GM12875 (cell line): Measurements from ENCODE around the gene PNMA8C.

Source experiments
- H3K4me3 ChIP-seq: one replicate; pipeline ENCODE4 v1.5.1; 2011; ENCODE audit warnings: low read depth, low read length, control low read depth
- TF ChIP-seq, protein P1 (sequence below): IDR thresholded peaks from 2 replicates; pipeline ENCODE4 v1.5.1; 2011; ENCODE audit warnings: low read depth, mild to moderate bottlenecking, control low read depth, inconsistent platforms, low read length, moderate library complexity, borderline replicate concordance; ENCODE audit not compliant: insufficient read depth

PNMA8C gene

GRCh38 chr19:46428239-46429135 lies at the start of gene PNMA8C:
PNMA8C (minus strand) TSS chr19:46428936; CDS start chr19:46428359, 577 bp downstream.
- TF ChIP-seq, protein P1, sequence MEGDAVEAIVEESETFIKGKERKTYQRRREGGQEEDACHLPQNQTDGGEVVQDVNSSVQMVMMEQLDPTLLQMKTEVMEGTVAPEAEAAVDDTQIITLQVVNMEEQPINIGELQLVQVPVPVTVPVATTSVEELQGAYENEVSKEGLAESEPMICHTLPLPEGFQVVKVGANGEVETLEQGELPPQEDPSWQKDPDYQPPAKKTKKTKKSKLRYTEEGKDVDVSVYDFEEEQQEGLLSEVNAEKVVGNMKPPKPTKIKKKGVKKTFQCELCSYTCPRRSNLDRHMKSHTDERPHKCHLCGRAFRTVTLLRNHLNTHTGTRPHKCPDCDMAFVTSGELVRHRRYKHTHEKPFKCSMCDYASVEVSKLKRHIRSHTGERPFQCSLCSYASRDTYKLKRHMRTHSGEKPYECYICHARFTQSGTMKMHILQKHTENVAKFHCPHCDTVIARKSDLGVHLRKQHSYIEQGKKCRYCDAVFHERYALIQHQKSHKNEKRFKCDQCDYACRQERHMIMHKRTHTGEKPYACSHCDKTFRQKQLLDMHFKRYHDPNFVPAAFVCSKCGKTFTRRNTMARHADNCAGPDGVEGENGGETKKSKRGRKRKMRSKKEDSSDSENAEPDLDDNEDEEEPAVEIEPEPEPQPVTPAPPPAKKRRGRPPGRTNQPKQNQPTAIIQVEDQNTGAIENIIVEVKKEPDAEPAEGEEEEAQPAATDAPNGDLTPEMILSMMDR: no peak
- no peak within 1 kb of the TSS for H3K4me3 ChIP-seq

DNA sequence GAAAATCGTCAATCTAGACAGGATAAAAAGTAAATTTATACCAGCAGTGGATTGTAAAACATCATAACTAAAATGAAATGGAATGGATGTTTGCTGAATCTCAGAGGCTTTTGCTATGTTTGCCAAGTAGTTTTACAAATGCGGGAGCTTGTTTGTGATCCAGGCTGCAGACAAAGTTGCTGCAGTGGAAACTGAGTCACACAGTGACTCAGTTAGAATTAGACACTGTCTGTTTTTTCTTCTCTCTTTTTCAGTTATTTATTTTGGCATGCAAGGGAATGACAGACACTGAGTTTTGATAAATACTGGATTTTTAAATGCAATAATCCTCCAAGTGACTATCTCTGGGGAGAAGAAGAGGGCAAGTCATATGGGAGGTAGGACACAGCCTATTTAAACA lies 47.2 kb upstream of the PNMA8C start:
- no peak overlapping the region for H3K4me3 ChIP-seq
- TF ChIP-seq, protein P1: no peak

- H3K4me3 ChIP-seq: no peak overlapping the region
- TF ChIP-seq, protein P1: no peak
Measured at GRCh38 chr19:46474211-46474610, 45.5 kb upstream of the PNMA8C start.

GRCh38 chr19:46472592-46472991 lies 43.9 kb upstream of the PNMA8C start:
- no peak overlapping the region for H3K4me3 ChIP-seq
- TF ChIP-seq, protein P1: no peak

GRCh38 chr19:46471811-46472543 lies 43.2 kb upstream of the PNMA8C start:
- H3K4me3 ChIP-seq: no peak overlapping the region
- TF ChIP-seq, protein P1: no peak

DNA sequence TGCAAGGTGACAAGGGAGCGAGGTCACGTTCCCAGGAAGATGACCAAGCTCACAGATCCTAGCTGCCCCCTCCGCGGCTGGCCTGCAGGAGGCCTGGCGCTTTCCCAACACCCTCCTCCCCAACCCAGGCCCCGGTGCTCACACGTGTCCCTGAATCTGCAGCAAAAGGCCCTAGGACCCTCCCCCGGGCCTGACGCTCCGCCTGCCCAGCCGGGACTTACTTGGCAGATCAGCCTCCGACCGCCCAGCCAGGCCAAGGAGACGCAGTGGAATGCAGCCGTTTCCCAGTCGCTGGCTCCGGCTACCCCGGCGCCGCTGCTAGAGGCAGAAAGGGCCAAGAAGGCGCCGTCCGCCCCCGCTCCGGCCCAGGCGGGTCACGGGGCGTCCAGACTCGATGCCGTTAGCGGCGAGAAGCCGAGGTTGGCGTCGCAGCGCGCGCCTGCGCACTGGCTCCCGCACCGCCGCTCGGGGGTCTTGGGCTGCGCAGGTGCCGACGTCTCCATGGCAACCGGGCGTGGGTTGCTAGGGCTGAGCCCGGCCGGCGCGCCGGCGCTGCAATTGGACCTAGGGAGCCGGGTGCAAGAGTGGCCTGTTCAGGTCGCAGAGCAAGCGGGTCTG lies 42.5 kb upstream of the PNMA8C start, which contains the start of gene PNMA8A:
PNMA8A (minus strand) TSS at position 448 of the 618 bp plus-strand sequence. CDS start 528 bp downstream, outside the sequence.
- TF ChIP-seq, protein P1: no peak
- H3K4me3 ChIP-seq: no peak within 1 kb of the TSS
